KG1 (cell line): ENCODE results near the gene CD247.

ENCODE experiments used
- DNase-seq: peaks from one replicate; lab custom pipeline; 2025; lab: John Stamatoyannopoulos, UW

Gene CD247

GRCh38 chr1:167511374-167511986, 6.8 kb downstream of the CD247 start:
- DNase-seq, result no peak

- no peak for DNase-seq
Observed at GRCh38 chr1:167510881-167511280, 7.4 kb downstream of the CD247 start.

GRCh38 chr1:167510244-167510643, 8.1 kb downstream of the CD247 start:
- DNase-seq, result no peak

- no peak for DNase-seq
Observed at GRCh38 chr1:167509587-167509986, 8.7 kb downstream of the CD247 start.

GRCh38 chr1:167507719-167508118, 10.6 kb downstream of the CD247 start:
- DNase-seq, result no peak

- no peak for DNase-seq
Observed at GRCh38 chr1:167504467-167504827, 13.9 kb downstream of the CD247 start.

- no peak for DNase-seq
Observed at GRCh38 chr1:167503626-167504466, 14.5 kb downstream of the CD247 start.

- no peak for DNase-seq
Observed at GRCh38 chr1:167502719-167503462, 15.4 kb downstream of the CD247 start.

GRCh38 chr1:167502192-167502551, 16.2 kb downstream of the CD247 start:
- no peak for DNase-seq

GRCh38 chr1:167501515-167502191, 16.7 kb downstream of the CD247 start:
- no peak for DNase-seq

GRCh38 chr1:167500283-167500860, 18.0 kb downstream of the CD247 start:
- DNase-seq, result no peak

- no peak for DNase-seq
Observed at GRCh38 chr1:167499664-167500101, 18.6 kb downstream of the CD247 start.

- DNase-seq, result no peak
Observed at GRCh38 chr1:167499106-167499505, 19.2 kb downstream of the CD247 start.

- no peak for DNase-seq
Observed at GRCh38 chr1:167496797-167497619, 21.3 kb downstream of the CD247 start.

GRCh38 chr1:167493372-167493771, 25.0 kb downstream of the CD247 start:
- no peak for DNase-seq

- DNase-seq, result no peak
Observed at GRCh38 chr1:167492481-167492910, 25.8 kb downstream of the CD247 start.

GRCh38 chr1:167491586-167492461, 26.5 kb downstream of the CD247 start:
- DNase-seq, result no peak

- no peak for DNase-seq
Observed at GRCh38 chr1:167490765-167491164, 27.6 kb downstream of the CD247 start.

GRCh38 chr1:167489571-167490340, 28.6 kb downstream of the CD247 start:
- DNase-seq, result no peak
